Neuron (in vitro differentiated cells): ENCODE results near the gene EEA1.

Experiments used
- H2AFZ ChIP-seq: one replicate; pipeline ENCODE4 v1.6.1; 2013; ENCODE audit warnings: low read depth, mild to moderate bottlenecking, inconsistent platforms, low read length, moderate library complexity
- H3K27me3 ChIP-seq: one replicate; pipeline ENCODE4 v1.6.1; 2013; ENCODE audit warnings: low read length; ENCODE audit not compliant: insufficient read depth
- H3K36me3 ChIP-seq: one replicate; pipeline ENCODE4 v1.6.1; 2013; ENCODE audit warnings: low read length; ENCODE audit not compliant: insufficient read depth
- H3K4me1 ChIP-seq: one replicate; pipeline ENCODE4 v1.6.1; 2013; ENCODE audit warnings: low read length; ENCODE audit not compliant: insufficient read depth
- H3K4me3 ChIP-seq: 2 replicates; pipeline ENCODE4 v1.5.1; 2013; ENCODE audit warnings: mild to moderate bottlenecking, low read length, moderate library complexity
- H3K9me3 ChIP-seq: one replicate; pipeline ENCODE4 v1.6.1; 2013; ENCODE audit warnings: low read length

EEA1 gene

DNA sequence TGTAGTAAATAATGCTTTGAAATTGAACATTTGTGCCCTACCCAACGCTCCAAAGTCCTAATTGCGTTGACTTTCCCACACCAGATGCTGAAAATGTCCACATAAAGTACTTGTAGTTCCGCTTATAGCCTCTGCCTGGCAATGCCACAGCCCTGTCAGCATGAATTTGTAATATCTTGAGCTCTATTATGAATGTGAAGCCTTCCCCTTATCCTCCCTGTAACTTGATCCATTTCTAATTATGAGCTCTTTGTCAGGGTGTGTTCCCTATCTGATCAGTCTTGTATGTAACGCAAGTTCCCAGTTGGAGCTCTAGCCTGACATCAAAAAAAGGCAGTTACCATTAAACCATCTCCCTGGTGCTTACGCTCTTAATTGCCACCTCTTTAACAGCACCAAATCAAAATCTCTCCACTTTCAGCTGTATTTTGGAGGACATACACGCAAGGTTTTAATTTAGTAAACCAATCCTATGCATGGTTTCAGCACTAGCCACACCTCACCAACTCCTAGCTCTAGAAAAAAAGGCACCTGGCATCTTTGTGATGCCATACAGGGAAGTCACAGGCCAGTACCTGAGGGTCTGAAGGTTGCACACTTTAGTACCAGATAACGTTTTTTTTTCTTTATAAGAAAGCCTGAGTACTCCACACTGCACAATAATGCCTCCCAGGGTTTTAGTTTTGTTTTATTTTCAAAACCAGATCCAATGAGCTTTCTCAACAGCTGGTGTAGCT is 69.3 kb downstream of the EEA1 start:
- no peak overlapping the region for H3K4me3 ChIP-seq
- peaks cover 12% of the 10 kb centered on the region for H3K36me3 ChIP-seq
- H2AFZ ChIP-seq: no peak overlapping the region
- H3K27me3 ChIP-seq: no peaks in the 10 kb centered on the region
- H3K4me1 ChIP-seq: no peaks in the 10 kb centered on the region
- peaks cover 10% of the 10 kb centered on the region for H3K9me3 ChIP-seq

GRCh38 chr12:92857818-92858217 is 71.3 kb downstream of the EEA1 start:
- Histone ChIP-seq H3K4me3 (no peak overlapping the region), H3K36me3 (peaks cover 11% of the 10 kb centered on the region), H3K27me3 (no peaks in the 10 kb centered on the region), H3K9me3 (peaks cover 10% of the 10 kb centered on the region), H2AFZ (no peak overlapping the region), H3K4me1 (no peaks in the 10 kb centered on the region)

GRCh38 chr12:92854344-92854743 is 74.8 kb downstream of the EEA1 start:
- Histone ChIP-seq H3K4me3 (no peak overlapping the region), H3K27me3 (no peaks in the 10 kb centered on the region), H3K36me3 (peaks cover 20% of the 10 kb centered on the region), H2AFZ (no peak overlapping the region), H3K9me3 (peaks cover 10% of the 10 kb centered on the region), H3K4me1 (no peaks in the 10 kb centered on the region)

DNA sequence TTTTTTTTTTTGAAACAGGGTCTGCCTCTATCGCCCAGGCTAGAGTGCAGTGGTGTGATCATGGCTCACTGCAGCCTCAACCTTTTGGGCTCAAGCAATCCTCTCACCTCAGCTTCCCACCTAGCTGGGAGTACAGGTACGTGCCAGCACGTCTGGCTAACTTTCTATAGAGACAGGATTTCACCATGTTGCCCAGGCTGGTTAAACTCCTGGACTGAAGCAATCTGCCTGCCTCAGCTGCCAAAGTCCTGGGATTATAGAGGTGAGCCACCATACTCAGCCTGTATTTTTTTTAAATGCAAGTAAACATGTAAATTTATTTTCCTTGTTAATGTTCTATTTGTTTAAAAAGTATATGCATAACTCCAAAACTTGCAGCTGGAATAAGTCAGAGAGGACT is 80.4 kb downstream of the EEA1 start:
- no peak overlapping the region for H3K4me3 ChIP-seq
- H3K27me3 ChIP-seq: no peaks in the 10 kb centered on the region
- no peak overlapping the region for H2AFZ ChIP-seq
- peaks cover 14% of the 10 kb centered on the region for H3K36me3 ChIP-seq
- H3K9me3 ChIP-seq: no peaks in the 10 kb centered on the region
- no peaks in the 10 kb centered on the region for H3K4me1 ChIP-seq

GRCh38 chr12:92847368-92847767 is 81.7 kb downstream of the EEA1 start:
- Histone ChIP-seq H3K4me1 (no peaks in the 10 kb centered on the region), H2AFZ (no peak overlapping the region), H3K36me3 (peaks cover 14% of the 10 kb centered on the region), H3K27me3 (no peaks in the 10 kb centered on the region), H3K4me3 (no peak overlapping the region), H3K9me3 (no peaks in the 10 kb centered on the region)

DNA sequence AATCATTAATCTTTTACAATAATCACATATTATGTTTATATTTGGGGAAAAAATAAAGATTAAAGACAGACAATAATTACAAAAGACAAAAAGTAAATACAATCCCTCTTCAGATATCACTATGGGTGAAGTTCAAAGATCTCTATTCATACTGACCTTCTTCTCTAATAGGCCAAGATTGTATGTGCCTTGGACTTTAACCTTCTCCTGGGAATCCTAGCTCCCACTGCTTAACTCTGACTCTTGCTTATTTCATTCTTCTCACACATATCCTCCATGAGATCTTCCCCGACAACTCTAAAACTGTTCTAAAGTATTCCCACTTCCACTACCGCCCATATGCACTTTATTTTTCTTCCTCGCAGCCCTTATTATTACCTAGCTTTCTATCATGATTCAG is 83.8 kb downstream of the EEA1 start:
- Histone ChIP-seq H3K4me3 (no peak overlapping the region), H3K27me3 (no peaks in the 10 kb centered on the region), H3K4me1 (no peaks in the 10 kb centered on the region), H2AFZ (no peak overlapping the region), H3K9me3 (peaks cover 6% of the 10 kb centered on the region), H3K36me3 (peaks cover 13% of the 10 kb centered on the region)

GRCh38 chr12:92844151-92844763 is 84.8 kb downstream of the EEA1 start:
- H3K27me3 ChIP-seq: no peaks in the 10 kb centered on the region
- no peaks in the 10 kb centered on the region for H3K4me1 ChIP-seq
- H3K36me3 ChIP-seq: peaks cover 13% of the 10 kb centered on the region
- no peak overlapping the region for H2AFZ ChIP-seq
- peaks cover 6% of the 10 kb centered on the region for H3K9me3 ChIP-seq
- no peak overlapping the region for H3K4me3 ChIP-seq

- Histone ChIP-seq H3K4me3 (no peak overlapping the region), H3K27me3 (no peaks in the 10 kb centered on the region), H3K9me3 (no peaks in the 10 kb centered on the region), H3K4me1 (no peaks in the 10 kb centered on the region), H3K36me3 (peaks cover 21% of the 10 kb centered on the region), H2AFZ (no peak overlapping the region)
Measured at GRCh38 chr12:92829686-92830282, 99.3 kb downstream of the EEA1 start.

DNA sequence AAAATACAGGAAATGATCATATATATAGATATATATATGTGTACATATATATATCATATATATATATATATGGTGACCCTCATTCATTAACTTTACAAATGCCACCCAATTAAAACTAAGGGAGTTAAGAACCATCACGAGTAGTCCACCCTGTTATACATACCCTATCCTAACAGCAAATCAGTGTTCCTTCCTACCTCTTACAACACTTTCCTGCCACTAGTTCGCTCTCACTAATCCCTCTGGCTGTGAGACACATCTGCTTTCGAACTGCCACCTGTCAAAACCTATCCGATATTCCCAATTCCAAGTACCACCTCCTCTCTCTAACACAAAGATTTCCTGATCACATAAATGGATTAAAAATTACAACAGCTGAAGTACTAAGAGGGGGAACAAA is 100.5 kb downstream of the EEA1 start:
- H3K9me3 ChIP-seq: no peaks in the 10 kb centered on the region
- no peaks in the 10 kb centered on the region for H3K4me1 ChIP-seq
- H3K36me3 ChIP-seq: peaks cover 24% of the 10 kb centered on the region
- H3K27me3 ChIP-seq: no peaks in the 10 kb centered on the region
- H2AFZ ChIP-seq: no peak overlapping the region
- no peak overlapping the region for H3K4me3 ChIP-seq

DNA sequence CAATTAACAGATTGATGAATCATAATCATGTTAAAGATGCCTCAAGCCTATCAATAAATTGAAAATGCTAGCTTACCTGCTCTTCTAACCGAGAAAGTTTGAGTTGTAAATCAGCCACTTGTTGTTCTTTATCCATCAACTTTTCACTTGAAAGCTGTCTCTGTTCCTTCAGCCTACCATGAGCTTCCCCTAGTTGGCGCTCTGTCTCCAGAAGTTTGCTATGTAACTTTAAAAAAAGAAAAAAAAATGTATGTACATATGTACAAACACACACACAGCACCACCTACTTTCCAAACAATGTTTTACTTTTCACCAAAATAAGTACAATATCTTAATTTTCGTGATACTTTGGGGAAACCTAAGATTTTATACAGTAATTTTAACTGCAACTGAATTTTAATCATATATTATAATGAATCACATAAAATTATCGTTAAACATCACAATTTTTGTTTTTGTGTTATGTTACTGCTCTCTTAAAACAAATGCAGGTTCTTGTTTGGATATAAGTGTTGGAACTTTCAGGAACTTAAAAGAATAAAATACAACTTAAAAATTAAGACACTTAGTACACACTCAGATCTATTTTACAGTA is 101.2 kb downstream of the EEA1 start:
- H2AFZ ChIP-seq: no peak overlapping the region
- H3K27me3 ChIP-seq: no peaks in the 10 kb centered on the region
- peaks cover 24% of the 10 kb centered on the region for H3K36me3 ChIP-seq
- H3K4me3 ChIP-seq: no peak overlapping the region
- H3K9me3 ChIP-seq: no peaks in the 10 kb centered on the region
- no peaks in the 10 kb centered on the region for H3K4me1 ChIP-seq

DNA sequence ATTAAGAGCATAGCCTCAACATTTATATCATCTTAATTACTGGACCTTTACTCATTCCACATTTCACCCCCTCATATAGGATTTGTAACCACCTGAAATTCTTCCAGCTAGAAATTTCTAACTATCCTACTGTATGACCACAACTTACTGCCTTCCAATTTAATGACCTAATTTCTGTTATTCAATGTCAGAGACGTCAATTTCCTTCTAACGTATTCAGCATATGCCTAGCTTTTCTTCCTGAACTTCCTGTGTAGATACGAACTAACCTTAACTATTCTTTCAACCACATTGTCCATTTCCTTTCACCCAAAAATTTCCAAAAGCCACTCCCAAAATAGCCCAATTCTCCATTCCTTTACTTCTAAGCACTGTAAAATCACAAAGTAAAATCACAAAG is 108.0 kb downstream of the EEA1 start:
- no peaks in the 10 kb centered on the region for H3K9me3 ChIP-seq
- H3K27me3 ChIP-seq: no peaks in the 10 kb centered on the region
- H3K36me3 ChIP-seq: peaks cover 28% of the 10 kb centered on the region
- H3K4me3 ChIP-seq: no peak overlapping the region
- H3K4me1 ChIP-seq: no peaks in the 10 kb centered on the region
- H2AFZ ChIP-seq: no peak overlapping the region

- Histone ChIP-seq H3K36me3 (peaks cover 30% of the 10 kb centered on the region), H3K4me1 (no peaks in the 10 kb centered on the region), H3K4me3 (no peak overlapping the region), H3K27me3 (no peaks in the 10 kb centered on the region), H3K9me3 (no peaks in the 10 kb centered on the region), H2AFZ (no peak overlapping the region)
Measured at GRCh38 chr12:92814584-92814983, 114.5 kb downstream of the EEA1 start.

DNA sequence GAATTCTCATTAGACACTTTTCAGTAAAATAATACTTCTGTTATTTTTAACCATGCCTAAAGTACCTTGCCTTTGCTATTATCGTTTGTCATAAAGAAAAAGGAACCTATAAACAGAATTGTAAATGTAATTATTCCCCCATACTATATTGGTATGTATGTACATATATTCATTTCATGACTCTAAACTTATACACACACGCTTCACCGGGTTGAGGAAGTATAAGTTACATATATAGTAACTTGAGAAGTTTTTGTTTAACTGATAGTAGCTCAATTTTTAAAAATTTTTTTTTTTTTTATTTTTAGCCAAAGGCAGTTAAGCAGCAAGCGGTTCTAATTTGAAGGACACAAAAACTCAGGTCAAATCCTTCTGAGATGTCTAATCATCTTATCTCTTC is 118.7 kb downstream of the EEA1 start:
- Histone ChIP-seq H3K4me1 (no peaks in the 10 kb centered on the region), H2AFZ (no peak overlapping the region), H3K9me3 (no peaks in the 10 kb centered on the region), H3K36me3 (peaks cover 29% of the 10 kb centered on the region), H3K4me3 (no peak overlapping the region), H3K27me3 (no peaks in the 10 kb centered on the region)
